ENCODE results near the gene CLSTN1. TPM values are rescaled to one million over a fixed set of nuclear protein-coding genes. Genes with fewer than 3 reads are reported as not detected.

The CLSTN1 gene
- total and polyA plus RNA-seq, 10 donors, result 28.8 to 70.7 (median 60.5) TPM

DNA sequence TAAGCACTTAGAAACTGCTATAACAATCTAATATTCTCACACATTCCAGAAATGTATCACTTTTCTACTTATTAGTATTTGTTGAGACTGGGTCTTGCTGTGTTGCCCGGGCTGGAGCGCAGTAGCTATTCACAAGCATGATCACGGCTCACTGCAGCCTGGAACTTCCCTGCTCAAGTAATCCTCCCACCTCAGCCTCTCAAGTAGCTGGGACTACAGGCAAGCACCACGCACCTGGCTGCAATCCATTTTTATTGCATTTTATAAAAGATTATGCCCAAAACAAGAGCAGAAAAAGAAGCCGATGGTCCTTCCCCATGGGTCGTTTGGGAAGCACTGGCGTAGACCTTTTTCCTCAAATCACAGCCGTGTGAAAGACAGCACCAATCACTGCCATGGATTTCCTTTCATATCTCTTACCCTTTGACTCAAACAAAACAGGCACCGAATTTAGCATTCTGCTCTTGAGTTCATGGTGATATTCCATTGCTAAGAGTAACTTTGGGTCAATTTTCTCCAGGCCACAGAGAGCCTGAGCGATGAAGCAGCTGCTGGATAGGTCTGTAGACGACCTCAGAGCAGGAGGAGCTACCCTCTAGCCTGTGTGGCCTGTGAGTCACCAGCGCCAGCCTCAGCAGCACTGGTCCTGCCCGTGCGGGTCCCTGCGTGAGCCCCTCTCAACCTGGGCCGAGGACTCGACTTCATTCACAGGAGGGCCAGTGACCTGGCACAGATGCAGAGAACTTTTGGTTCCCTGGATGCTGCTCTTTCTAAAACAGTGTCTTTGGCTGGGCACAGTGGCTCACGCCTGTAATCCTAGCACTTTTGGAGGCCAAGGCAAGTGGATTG, 91.4 kb downstream of the CLSTN1 start:
- WGBS, 5 donors, result 85 to 94% (median 88%) methylated on average over 18 of the region's 18 CpGs
- no peak overlapping the region for H3K4me3 ChIP-seq
- peak overlapping the region in 3 of 8 donors; percentile 20 to 74 (median 23) for H3K27ac ChIP-seq
- intact Hi-C loops (cut with DNase I; ENCODE audit: low total_unique reads), result no loop called here
- H3K4me1 ChIP-seq, result peaks cover 0 to 74% (median 29%) of the 10 kb centered on the region in 6 donors
- H3K27me3 ChIP-seq (replicated peaks in 1 of 7), result no peaks in the 10 kb centered on the region
- no peak for DNase-seq
- peaks cover 2 to 100% (median 96%) of the 10 kb centered on the region in 6 donors for H3K36me3 ChIP-seq
- H3K9me3 ChIP-seq, result no peaks in the 10 kb centered on the region
- TF ChIP-seq POLR2AphosphoS5 (IDR thresholded peaks at IDR 0.05) (peak in 1 of 3 donors; percentile 74), POLR2A (IDR thresholded peaks at IDR 0.05) (no peak)
- TF ChIP-seq, protein P1, sequence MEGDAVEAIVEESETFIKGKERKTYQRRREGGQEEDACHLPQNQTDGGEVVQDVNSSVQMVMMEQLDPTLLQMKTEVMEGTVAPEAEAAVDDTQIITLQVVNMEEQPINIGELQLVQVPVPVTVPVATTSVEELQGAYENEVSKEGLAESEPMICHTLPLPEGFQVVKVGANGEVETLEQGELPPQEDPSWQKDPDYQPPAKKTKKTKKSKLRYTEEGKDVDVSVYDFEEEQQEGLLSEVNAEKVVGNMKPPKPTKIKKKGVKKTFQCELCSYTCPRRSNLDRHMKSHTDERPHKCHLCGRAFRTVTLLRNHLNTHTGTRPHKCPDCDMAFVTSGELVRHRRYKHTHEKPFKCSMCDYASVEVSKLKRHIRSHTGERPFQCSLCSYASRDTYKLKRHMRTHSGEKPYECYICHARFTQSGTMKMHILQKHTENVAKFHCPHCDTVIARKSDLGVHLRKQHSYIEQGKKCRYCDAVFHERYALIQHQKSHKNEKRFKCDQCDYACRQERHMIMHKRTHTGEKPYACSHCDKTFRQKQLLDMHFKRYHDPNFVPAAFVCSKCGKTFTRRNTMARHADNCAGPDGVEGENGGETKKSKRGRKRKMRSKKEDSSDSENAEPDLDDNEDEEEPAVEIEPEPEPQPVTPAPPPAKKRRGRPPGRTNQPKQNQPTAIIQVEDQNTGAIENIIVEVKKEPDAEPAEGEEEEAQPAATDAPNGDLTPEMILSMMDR (IDR thresholded peaks at IDR 0.05 in 8 of 11, conservative IDR thresholded peaks at IDR 0.05 in 3 of 11), result no peak

DNA sequence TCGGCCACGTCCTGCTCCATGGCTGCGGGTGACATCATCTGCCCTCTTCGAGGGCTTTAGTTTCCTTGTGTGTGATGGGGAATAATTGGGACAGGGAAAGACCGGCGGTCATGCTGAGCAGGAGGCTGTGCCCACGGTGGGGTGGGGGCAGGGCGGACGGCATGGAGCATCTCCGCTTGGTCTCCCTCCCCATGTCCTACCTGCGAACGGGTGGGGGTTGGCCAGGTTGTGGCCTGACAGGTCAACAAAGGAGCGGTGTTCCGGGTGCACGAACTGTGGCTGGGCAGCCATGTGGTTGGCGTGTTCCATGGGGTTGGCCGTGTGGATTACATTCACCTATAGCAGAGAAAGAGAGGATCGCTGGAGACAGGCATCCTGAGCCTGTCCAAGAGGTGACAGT, 92.2 kb downstream of the CLSTN1 start:
- DNase-seq, result peak; percentile 82
- TF ChIP-seq POLR2AphosphoS5 (IDR thresholded peaks at IDR 0.05), result peak in 2 of 3 donors; percentile 13 to 61
- TF ChIP-seq, protein P1 (IDR thresholded peaks at IDR 0.05 in 8 of 11, conservative IDR thresholded peaks at IDR 0.05 in 3 of 11), result no peak
- no peak for TF ChIP-seq POLR2A (IDR thresholded peaks at IDR 0.05)

DNA sequence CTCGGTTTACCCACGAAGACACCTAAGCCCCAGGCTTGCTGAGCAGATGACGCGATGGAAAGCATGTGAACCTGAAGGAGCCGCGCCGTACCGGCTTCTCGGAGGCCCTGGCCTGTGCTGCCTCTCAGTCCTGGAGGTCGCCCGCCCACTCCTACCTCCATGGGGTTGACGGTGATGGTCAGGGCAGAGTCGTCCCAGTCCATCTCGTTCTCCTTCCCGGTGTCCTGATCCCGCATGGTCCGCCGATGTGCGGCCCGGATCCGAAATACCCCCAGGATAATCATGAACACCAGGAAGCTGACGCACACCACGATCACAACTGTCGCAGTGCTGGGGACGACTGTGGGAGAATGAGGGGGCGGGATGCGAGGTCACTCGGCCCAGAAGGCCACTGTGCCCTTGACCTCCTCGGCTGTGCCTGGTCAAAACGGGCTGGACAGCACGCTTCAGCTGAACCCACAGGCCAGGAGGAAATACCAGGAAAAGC, 92.7 kb downstream of the CLSTN1 start:
- peak overlapping the region in 1 of 8 donors; percentile 41 for H3K4me3 ChIP-seq
- peak overlapping the region in 6 of 8 donors; percentile 46 to 84 (median 74) for H3K27ac ChIP-seq
- DNase-seq, result peak; percentile 81
- TF ChIP-seq POLR2AphosphoS5 (IDR thresholded peaks at IDR 0.05), result peak in 1 of 3 donors; percentile 71
- no peak for TF ChIP-seq POLR2A (IDR thresholded peaks at IDR 0.05)
- H3K27me3 ChIP-seq (replicated peaks in 1 of 7), result no peaks in the 10 kb centered on the region
- WGBS, 5 donors, result 90 to 97% (median 94%) methylated on average over 30 to 31 of the region's 31 CpGs
- H3K36me3 ChIP-seq, result peaks cover 2 to 100% (median 99%) of the 10 kb centered on the region in 6 donors
- no peaks in the 10 kb centered on the region for H3K9me3 ChIP-seq
- H3K4me1 ChIP-seq, result peaks cover 0 to 70% (median 29%) of the 10 kb centered on the region in 6 donors
- intact Hi-C loops (cut with DNase I; ENCODE audit: low total_unique reads), result no loop called here

More for the DNA sequence above, 92.2 kb downstream of the CLSTN1 start:
- H3K4me3 ChIP-seq, result no peak overlapping the region
- no peaks in the 10 kb centered on the region for H3K9me3 ChIP-seq
- peak overlapping the region in 3 of 8 donors; percentile 74 to 84 (median 76) for H3K27ac ChIP-seq
- 90 to 97% (median 95%) methylated on average over 16 to 18 of the region's 18 CpGs for WGBS, 5 donors
- intact Hi-C loops (cut with DNase I; ENCODE audit: low total_unique reads), result no loop called here
- no peaks in the 10 kb centered on the region for H3K27me3 ChIP-seq (replicated peaks in 1 of 7)
- peaks cover 2 to 100% (median 99%) of the 10 kb centered on the region in 6 donors for H3K36me3 ChIP-seq
- peaks cover 0 to 74% (median 29%) of the 10 kb centered on the region in 6 donors for H3K4me1 ChIP-seq

DNA sequence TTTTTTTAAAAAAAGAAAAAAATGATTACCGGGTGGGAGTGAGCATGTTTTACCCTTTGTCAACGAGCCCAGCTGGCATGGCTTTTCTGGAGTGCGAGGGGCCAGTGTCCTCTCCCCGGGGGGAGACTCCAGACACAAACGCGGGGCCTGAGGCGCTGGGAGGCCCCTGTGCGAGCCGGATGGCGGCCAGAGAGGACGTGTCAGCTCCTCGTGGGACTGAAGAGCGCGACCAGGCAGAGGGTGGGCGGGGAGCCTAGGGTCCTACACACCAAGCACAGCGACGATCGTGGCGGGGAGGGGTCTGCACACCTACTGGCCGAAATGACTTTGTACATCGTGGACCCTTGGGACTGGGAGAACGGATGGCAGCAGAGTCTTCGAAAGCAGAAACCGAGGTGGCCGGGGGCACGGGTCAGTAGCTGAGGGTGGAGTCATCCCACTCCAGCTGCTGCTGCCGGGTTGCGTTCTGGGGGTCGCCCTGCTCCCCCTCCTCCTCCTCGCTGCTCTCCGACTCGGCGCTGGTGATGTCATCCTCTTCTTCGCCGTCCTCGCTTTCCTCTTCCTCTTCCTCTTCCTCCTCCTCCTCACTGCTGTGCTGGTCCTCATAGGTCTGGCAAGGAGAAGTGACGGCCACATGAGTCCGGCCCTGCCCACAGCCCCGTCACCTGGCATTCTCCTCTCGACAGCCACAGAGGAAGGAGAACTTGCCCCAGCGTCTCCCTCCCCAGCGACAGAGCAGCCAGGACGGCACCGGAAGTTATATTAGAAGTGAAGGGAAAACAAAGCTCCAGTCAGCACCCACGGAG, 93.5 kb downstream of the CLSTN1 start:
- Histone ChIP-seq H3K4me1 (peaks cover 0 to 72% (median 29%) of the 10 kb centered on the region in 6 donors), H3K36me3 (peaks cover 2 to 100% (median 99%) of the 10 kb centered on the region in 6 donors), H3K4me3 (peak overlapping the region in 1 of 8 donors; percentile 41), H3K27ac (peak overlapping the region in 6 of 8 donors; percentile 46 to 84 (median 74)), H3K27me3 (replicated peaks in 1 of 7) (no peaks in the 10 kb centered on the region), H3K9me3 (no peaks in the 10 kb centered on the region)
- 71 to 80% (median 74%) methylated on average over 43 to 45 of the region's 45 CpGs for WGBS, 5 donors
- peak; percentile 66 to 79 (median 77) for TF ChIP-seq POLR2AphosphoS5 (IDR thresholded peaks at IDR 0.05)
- TF ChIP-seq, protein P1 (IDR thresholded peaks at IDR 0.05 in 8 of 11, conservative IDR thresholded peaks at IDR 0.05 in 3 of 11), result no peak
- TF ChIP-seq POLR2A (IDR thresholded peaks at IDR 0.05), result no peak
- intact Hi-C loops (cut with DNase I; ENCODE audit: low total_unique reads), result no loop called here
- peak; percentile 92 for DNase-seq

Measured in spleen (tissue), 11 donors.